Measurements from ENCODE around the gene SH3RF2.
"Not testable (repeated sequence)": the region's sequence is repeated elsewhere in the genome, so short reads cannot be mapped to it uniquely, and the experiment has no call there.

The SH3RF2 gene

DNA sequence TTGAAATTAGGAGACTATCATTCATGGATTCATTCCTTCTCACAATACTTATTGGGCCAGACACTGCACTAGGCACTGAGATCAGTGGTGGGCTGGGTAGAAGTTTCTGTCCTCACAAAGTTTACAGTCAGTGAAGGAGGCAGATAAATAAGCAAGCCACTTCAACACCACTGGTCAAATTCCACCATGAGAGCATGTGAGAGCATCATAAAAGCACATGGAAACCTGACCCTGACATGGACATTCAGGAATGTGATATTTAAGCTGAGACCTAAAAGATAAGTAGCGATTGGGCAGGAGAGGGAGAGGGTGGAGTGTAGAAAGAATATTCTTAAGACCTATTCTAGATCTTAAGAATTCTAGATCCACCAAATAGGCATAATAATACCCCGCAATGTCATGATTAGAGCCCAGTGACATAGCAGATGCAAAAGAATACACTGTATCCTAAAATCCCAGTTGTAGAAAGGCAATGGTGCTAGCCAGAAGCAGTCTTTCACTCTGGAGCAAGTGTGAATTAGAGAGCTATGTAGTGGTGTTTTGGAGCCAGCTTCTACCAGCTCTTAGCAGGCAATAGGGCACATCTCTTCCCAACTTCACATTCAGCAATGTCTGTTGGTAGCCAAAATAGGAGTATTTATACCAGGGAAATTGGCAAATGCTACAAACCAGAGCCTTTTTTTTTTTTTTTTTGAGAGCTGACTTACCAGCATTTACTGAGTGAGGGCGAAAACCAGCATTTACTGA is 46.4 kb downstream of the SH3RF2 start:
- H3K27me3 ChIP-seq (ENCODE audit: insufficient read depth, low read length) = no peaks in the 10 kb centered on the region
- no peak overlapping the region for H3K4me3 ChIP-seq (ENCODE audit: low read length)
- H3K36me3 ChIP-seq (ENCODE audit: insufficient read depth, low read depth, low read length) = no peaks in the 10 kb centered on the region
- H3K9ac ChIP-seq (ENCODE audit: low read depth, low read length) = no peak overlapping the region
- no peaks in the 10 kb centered on the region for H3K9me3 ChIP-seq (ENCODE audit: insufficient read depth, low read depth, low read length)
- no peak overlapping the region for H3K27ac ChIP-seq (ENCODE audit: low read length)
- H3K4me1 ChIP-seq (ENCODE audit: insufficient read depth, low read length) = peaks cover 8% of the 10 kb centered on the region; the same call in 1 of the 2 replicates

DNA sequence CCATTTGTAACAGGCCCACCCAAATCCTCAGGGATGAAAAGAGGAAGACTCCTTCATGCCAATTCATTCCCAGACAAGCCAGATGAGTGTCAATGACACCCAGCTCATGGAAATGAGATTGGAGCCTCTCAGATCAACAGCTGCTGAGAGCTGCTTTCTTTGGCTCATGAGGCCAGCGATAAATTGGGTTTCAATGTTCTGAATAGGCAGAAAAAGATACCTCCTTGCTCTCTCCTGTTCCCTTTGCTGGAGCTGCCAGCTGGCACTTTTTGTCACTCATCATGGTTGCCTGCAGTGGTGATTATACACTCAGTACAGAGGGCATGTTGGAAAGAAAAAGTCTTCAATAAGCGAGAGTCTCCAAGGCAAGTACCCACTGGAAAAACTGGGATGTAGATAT is 47.1 kb downstream of the SH3RF2 start:
- Histone ChIP-seq H3K27ac (ENCODE audit: low read length) (no peak overlapping the region), H3K4me1 (ENCODE audit: insufficient read depth, low read length) (peaks cover 8% of the 10 kb centered on the region; the same call in 1 of the 2 replicates), H3K4me3 (ENCODE audit: low read length) (no peak overlapping the region)

DNA sequence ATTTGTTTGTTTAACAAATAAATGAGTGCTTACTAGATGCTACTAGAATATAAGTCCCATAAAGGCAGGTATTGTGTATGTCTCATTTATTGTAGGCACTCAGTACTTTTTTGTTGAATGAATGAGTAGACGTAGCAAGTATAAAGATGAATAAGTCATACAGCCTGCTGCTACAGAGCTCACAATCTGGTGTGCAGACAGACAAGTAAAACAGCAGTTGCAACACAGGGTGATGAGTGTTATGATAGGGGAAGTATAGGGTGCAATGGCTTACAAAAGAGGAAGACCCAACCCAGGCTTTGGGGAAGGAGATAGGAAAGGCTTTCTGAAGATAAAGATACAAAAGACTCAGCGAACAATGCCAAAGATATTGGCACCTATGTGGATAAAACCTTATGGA is 47.7 kb downstream of the SH3RF2 start:
- no peaks in the 10 kb centered on the region for H3K36me3 ChIP-seq (ENCODE audit: insufficient read depth, low read depth, low read length)
- no peaks in the 10 kb centered on the region for H3K27me3 ChIP-seq (ENCODE audit: insufficient read depth, low read length)
- no peaks in the 10 kb centered on the region for H3K9me3 ChIP-seq (ENCODE audit: insufficient read depth, low read depth, low read length)
- H3K4me1 ChIP-seq (ENCODE audit: insufficient read depth, low read length) = peaks cover 8% of the 10 kb centered on the region; the same call in 1 of the 2 replicates
- H3K4me3 ChIP-seq (ENCODE audit: low read length) = no peak overlapping the region
- no peak overlapping the region for H3K9ac ChIP-seq (ENCODE audit: low read depth, low read length)
- no peak overlapping the region for H3K27ac ChIP-seq (ENCODE audit: low read length)

More for the DNA sequence above, 47.1 kb downstream of the SH3RF2 start:
- H3K9ac ChIP-seq (ENCODE audit: low read depth, low read length) = no peak overlapping the region
- no peaks in the 10 kb centered on the region for H3K36me3 ChIP-seq (ENCODE audit: insufficient read depth, low read depth, low read length)
- no peaks in the 10 kb centered on the region for H3K27me3 ChIP-seq (ENCODE audit: insufficient read depth, low read length)
- H3K9me3 ChIP-seq (ENCODE audit: insufficient read depth, low read depth, low read length) = no peaks in the 10 kb centered on the region

DNA sequence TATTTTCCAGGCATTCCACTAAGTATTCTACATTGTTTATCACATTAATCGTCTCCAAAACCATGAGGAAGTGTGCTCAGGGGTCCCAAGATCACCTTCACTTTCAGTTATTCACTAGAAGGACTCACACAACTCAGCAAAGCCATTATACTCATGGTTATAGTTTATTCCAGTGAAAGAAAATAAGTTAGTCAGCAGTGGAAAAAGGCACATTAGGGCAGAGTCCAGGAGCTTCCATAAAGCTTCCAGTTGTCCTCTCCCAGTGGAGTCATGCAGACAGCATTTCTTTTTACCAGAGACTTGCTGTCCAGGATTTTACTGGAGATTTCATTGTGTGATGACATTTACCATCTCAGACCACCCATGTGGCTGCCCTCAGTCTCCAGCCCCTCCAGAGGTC is 51.5 kb downstream of the SH3RF2 start:
- H3K9ac ChIP-seq (ENCODE audit: low read depth, low read length) = no peak overlapping the region
- H3K4me1 ChIP-seq (ENCODE audit: insufficient read depth, low read length) = no peaks in the 10 kb centered on the region
- no peaks in the 10 kb centered on the region for H3K27me3 ChIP-seq (ENCODE audit: insufficient read depth, low read length)
- H3K36me3 ChIP-seq (ENCODE audit: insufficient read depth, low read depth, low read length) = no peaks in the 10 kb centered on the region
- no peak overlapping the region for H3K27ac ChIP-seq (ENCODE audit: low read length)
- peaks cover 1% of the 10 kb centered on the region; the same call in 1 of the 2 replicates for H3K9me3 ChIP-seq (ENCODE audit: insufficient read depth, low read depth, low read length)
- no peak overlapping the region for H3K4me3 ChIP-seq (ENCODE audit: low read length)

DNA sequence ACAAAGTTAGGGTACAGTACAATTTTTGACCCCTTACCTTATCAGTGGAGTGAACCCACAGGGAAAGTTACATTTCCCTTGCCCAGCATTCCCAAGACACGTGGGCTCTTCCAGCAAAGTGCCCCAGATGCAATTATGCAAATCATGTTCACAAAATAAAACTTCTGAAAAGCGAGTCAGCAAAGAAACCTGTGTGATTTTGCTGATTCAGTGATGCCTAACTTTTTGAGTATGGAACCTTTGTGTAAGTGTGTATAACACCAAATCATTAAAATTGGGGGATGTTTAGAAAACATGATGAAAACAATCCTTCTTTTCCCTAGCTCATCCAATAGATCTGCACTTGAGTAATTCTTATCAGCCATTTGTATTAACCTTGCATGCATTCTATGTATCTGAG is 52.6 kb downstream of the SH3RF2 start:
- Histone ChIP-seq H3K4me3 (ENCODE audit: low read length) (no peak overlapping the region), H3K36me3 (ENCODE audit: insufficient read depth, low read depth, low read length) (no peaks in the 10 kb centered on the region), H3K9ac (ENCODE audit: low read depth, low read length) (no peak overlapping the region), H3K9me3 (ENCODE audit: insufficient read depth, low read depth, low read length) (peaks cover 11% of the 10 kb centered on the region; the same call in 1 of the 2 replicates), H3K27me3 (ENCODE audit: insufficient read depth, low read length) (no peaks in the 10 kb centered on the region), H3K4me1 (ENCODE audit: insufficient read depth, low read length) (no peaks in the 10 kb centered on the region), H3K27ac (ENCODE audit: low read length) (no peak overlapping the region)

DNA sequence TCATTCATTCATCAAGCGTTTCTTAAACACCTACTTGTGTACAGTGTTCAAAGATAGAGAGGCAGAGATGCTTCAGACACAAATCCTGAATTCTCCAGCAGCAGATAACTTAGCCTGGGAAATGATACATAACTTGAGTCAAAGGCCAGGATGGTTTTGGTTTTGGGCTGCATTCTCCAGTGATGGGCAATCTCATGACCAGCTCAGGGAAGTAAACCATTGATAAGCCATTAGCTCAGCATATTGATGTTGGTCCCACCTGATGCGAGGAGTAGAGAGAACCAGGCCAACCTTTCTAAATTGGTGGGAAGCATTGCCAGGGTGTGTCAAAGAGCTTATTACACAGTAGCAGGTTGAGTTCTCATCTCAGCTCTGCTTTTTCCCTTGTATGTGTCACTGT is 53.0 kb downstream of the SH3RF2 start:
- H3K27ac ChIP-seq (ENCODE audit: low read length) = no peak overlapping the region
- peaks cover 11% of the 10 kb centered on the region; the same call in 1 of the 2 replicates for H3K9me3 ChIP-seq (ENCODE audit: insufficient read depth, low read depth, low read length)
- H3K36me3 ChIP-seq (ENCODE audit: insufficient read depth, low read depth, low read length) = no peaks in the 10 kb centered on the region
- no peaks in the 10 kb centered on the region for H3K27me3 ChIP-seq (ENCODE audit: insufficient read depth, low read length)
- no peaks in the 10 kb centered on the region for H3K4me1 ChIP-seq (ENCODE audit: insufficient read depth, low read length)
- H3K4me3 ChIP-seq (ENCODE audit: low read length) = no peak overlapping the region
- H3K9ac ChIP-seq (ENCODE audit: low read depth, low read length) = no peak overlapping the region

DNA sequence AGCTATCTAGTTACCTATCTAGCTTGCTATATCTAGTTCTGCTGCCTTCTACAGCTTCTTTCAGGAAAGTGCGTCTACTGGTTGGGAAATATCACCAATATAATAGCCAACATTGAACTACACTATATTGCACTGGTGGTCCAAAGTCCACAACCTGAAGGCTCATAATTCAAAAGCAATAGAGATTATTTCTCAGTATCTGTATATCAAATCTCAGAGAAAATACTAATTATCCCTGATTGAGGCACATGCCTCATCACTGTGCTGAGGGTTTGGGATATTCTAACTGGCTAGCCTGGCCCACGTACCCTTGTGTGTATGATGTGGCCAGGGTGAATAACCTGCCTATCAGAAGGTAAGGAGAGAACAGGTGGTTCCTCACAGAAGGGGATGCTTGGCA is 53.8 kb downstream of the SH3RF2 start:
- no peaks in the 10 kb centered on the region for H3K4me1 ChIP-seq (ENCODE audit: insufficient read depth, low read length)
- no peak overlapping the region for H3K4me3 ChIP-seq (ENCODE audit: low read length)
- no peak overlapping the region for H3K9ac ChIP-seq (ENCODE audit: low read depth, low read length)
- peaks cover 11% of the 10 kb centered on the region; the same call in 1 of the 2 replicates for H3K9me3 ChIP-seq (ENCODE audit: insufficient read depth, low read depth, low read length)
- no peaks in the 10 kb centered on the region for H3K27me3 ChIP-seq (ENCODE audit: insufficient read depth, low read length)
- H3K36me3 ChIP-seq (ENCODE audit: insufficient read depth, low read depth, low read length) = no peaks in the 10 kb centered on the region
- no peak overlapping the region for H3K27ac ChIP-seq (ENCODE audit: low read length)

DNA sequence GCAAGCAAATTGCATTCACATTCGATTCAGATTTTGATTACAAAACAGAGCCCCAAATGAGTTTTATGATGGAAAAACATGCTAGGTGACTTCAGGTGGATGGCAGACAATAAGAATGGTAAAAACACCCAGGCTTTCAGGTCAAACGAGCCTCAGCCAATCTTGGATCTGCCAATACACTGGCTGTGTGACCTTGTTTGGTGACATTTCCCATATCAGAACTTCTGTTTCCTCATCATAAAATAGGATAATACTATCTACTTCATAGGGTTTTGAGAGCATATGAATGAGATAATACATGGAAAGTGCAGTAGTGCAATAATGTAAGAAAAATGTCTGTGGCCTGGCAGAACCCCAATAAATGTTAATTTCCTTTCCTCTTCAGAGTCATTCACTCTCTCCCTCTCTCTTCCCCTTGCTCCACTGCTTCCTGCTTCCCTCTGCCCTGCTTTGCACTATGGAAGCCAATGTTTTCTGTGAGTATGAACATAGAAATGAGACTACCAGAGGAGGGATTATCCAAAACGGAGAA is 54.7 kb downstream of the SH3RF2 start:
- Histone ChIP-seq H3K9me3 (ENCODE audit: insufficient read depth, low read depth, low read length) (peaks cover 11% of the 10 kb centered on the region; the same call in 1 of the 2 replicates), H3K9ac (ENCODE audit: low read depth, low read length) (no peak overlapping the region), H3K27me3 (ENCODE audit: insufficient read depth, low read length) (no peaks in the 10 kb centered on the region), H3K36me3 (ENCODE audit: insufficient read depth, low read depth, low read length) (no peaks in the 10 kb centered on the region), H3K4me1 (ENCODE audit: insufficient read depth, low read length) (no peaks in the 10 kb centered on the region), H3K27ac (ENCODE audit: low read length) (no peak overlapping the region), H3K4me3 (ENCODE audit: low read length) (no peak overlapping the region)

DNA sequence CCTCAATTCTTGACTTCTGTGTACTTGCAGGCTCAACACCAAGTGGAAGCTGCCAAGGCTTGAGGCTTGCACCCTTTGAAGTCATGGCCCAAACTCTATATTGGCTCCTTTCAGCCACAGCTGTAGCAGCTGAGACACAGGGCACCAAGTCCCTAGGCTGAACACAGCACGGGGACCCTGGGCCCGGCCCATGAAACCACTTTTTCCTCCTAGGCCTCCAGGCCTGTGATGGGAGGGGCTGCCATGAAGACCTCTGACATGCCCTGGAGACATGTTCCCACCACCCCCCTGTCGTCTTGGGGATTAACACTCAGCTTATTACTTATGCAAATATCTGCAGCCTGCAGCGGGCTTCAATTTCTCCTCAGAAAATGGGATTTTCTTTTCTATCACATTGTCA is 57.2 kb downstream of the SH3RF2 start:
- not testable (repeated sequence) for H3K4me1 ChIP-seq (ENCODE audit: insufficient read depth, low read length); H3K36me3 ChIP-seq (ENCODE audit: insufficient read depth, low read depth, low read length); H3K9ac ChIP-seq (ENCODE audit: low read depth, low read length); H3K27ac ChIP-seq (ENCODE audit: low read length); H3K4me3 ChIP-seq (ENCODE audit: low read length); H3K27me3 ChIP-seq (ENCODE audit: insufficient read depth, low read length)
- peaks cover 11% of the 10 kb centered on the region; the same call in 1 of the 2 replicates for H3K9me3 ChIP-seq (ENCODE audit: insufficient read depth, low read depth, low read length)

DNA sequence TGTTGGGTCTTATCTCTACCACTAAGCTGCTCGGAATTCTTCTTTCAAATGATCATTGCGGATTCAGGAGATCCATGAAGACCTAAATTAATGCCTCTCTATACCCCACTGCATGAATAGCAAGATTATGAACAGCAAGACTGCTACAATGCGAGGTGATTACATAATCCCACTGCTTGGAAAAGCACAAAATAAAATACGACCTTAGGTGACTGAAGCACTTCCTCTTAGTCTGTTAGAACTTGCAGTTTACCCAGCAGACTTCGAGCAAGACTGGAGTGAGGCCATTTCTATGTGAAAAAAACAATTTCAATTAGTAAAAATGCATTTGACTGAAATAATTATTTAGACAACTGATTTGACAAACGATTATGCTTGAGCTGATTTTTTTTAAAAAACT is 59.8 kb downstream of the SH3RF2 start:
- H3K27ac ChIP-seq (ENCODE audit: low read length) = no peak overlapping the region
- no peak overlapping the region for H3K4me3 ChIP-seq (ENCODE audit: low read length)

DNA sequence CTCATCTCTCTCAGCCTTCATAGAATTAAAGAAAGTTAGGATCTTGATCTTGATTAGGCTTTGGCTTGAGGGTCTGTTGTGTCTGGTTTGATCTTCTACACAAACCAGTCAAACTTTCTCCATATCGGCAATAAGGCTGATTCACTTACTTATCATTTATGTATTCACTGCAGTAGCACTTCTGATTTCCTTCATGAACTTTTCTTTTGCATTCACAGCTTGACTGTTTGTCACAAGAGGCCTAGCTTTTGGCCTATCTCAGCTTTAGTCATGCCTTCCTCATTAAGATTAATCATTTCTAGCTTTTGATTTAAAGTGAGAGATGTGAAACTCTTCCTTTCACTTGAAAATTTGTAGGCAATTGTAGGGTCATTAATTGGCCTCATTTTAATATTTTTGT is 62.8 kb downstream of the SH3RF2 start:
- Histone ChIP-seq H3K4me1 (ENCODE audit: insufficient read depth, low read length) (no peaks in the 10 kb centered on the region), H3K27me3 (ENCODE audit: insufficient read depth, low read length) (no peaks in the 10 kb centered on the region), H3K36me3 (ENCODE audit: insufficient read depth, low read depth, low read length) (no peaks in the 10 kb centered on the region), H3K27ac (ENCODE audit: low read length) (no peak overlapping the region), H3K9me3 (ENCODE audit: insufficient read depth, low read depth, low read length) (no peaks in the 10 kb centered on the region), H3K9ac (ENCODE audit: low read depth, low read length) (no peak overlapping the region), H3K4me3 (ENCODE audit: low read length) (no peak overlapping the region)

More for the DNA sequence above, 59.8 kb downstream of the SH3RF2 start:
- Histone ChIP-seq H3K27me3 (ENCODE audit: insufficient read depth, low read length) (no peaks in the 10 kb centered on the region), H3K9me3 (ENCODE audit: insufficient read depth, low read depth, low read length) (peaks cover 11% of the 10 kb centered on the region; the same call in 1 of the 2 replicates), H3K4me1 (ENCODE audit: insufficient read depth, low read length) (no peaks in the 10 kb centered on the region), H3K36me3 (ENCODE audit: insufficient read depth, low read depth, low read length) (no peaks in the 10 kb centered on the region), H3K9ac (ENCODE audit: low read depth, low read length) (no peak overlapping the region)

DNA sequence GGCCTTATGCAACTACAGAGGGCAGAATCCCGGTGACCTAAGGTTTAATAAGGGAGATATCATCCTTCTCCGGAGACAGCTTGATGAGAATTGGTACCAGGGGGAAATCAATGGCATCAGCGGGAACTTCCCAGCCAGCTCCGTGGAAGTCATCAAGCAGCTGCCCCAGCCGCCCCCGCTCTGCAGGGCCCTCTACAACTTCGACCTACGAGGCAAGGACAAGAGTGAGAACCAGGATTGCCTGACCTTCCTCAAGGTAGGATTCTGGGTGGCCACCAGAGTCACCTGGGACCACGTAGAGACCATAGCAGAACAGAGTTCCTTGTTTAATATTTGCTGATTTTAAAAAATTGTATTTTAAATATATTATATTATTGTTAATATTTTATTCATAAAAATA is 63.7 kb downstream of the SH3RF2 start:
- no peak overlapping the region for H3K27ac ChIP-seq (ENCODE audit: low read length)
- H3K27me3 ChIP-seq (ENCODE audit: insufficient read depth, low read length) = no peaks in the 10 kb centered on the region
- H3K9ac ChIP-seq (ENCODE audit: low read depth, low read length) = no peak overlapping the region
- H3K4me3 ChIP-seq (ENCODE audit: low read length) = no peak overlapping the region
- no peaks in the 10 kb centered on the region for H3K4me1 ChIP-seq (ENCODE audit: insufficient read depth, low read length)
- no peaks in the 10 kb centered on the region for H3K9me3 ChIP-seq (ENCODE audit: insufficient read depth, low read depth, low read length)
- no peaks in the 10 kb centered on the region for H3K36me3 ChIP-seq (ENCODE audit: insufficient read depth, low read depth, low read length)

Data from iPS-20b (cell line).